ENCODE measurements around the gene PPWD1. TPM values are rescaled to one million over a fixed set of nuclear protein-coding genes. Genes with fewer than 3 reads are reported as not detected.

Gene PPWD1
- total RNA-seq, 1 experiment from 2014 or later, result 32.5 TPM

DNA sequence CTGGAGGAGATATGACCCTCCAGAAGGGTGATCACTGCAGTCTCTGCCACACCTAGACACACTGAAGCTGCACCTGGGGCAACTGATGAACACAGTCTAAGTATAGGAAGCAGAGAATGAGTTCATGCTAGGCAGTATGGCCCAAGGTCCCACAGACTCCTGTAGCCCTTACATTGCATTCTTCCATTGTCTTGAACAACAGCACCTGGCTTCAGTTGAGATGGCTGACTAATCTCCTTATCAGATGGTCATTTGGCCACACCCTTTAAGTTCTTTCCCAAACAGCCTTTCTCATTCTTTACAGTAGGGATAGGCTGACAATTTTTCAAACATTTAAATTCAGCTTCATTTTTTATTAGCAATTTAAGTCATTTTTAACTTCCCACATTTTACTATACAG lies 23.3 kb upstream of the PPWD1 start:
- Mint-ChIP-seq H3K4me3 (ENCODE audit: low read depth, unreplicated experiment) (no peak overlapping the region), H3K27ac (ENCODE audit: unreplicated experiment) (no peak overlapping the region), H3K27me3 (ENCODE audit: unreplicated experiment) (no peaks in the 10 kb centered on the region), H3K9me3 (ENCODE audit: low read depth, unreplicated experiment) (no peaks in the 10 kb centered on the region), H3K36me3 (ENCODE audit: insufficient read depth, unreplicated experiment) (peaks cover 12% of the 10 kb centered on the region), H3K4me1 (ENCODE audit: low read depth, unreplicated experiment) (peaks cover 10% of the 10 kb centered on the region)
- TF ChIP-seq, protein P1, sequence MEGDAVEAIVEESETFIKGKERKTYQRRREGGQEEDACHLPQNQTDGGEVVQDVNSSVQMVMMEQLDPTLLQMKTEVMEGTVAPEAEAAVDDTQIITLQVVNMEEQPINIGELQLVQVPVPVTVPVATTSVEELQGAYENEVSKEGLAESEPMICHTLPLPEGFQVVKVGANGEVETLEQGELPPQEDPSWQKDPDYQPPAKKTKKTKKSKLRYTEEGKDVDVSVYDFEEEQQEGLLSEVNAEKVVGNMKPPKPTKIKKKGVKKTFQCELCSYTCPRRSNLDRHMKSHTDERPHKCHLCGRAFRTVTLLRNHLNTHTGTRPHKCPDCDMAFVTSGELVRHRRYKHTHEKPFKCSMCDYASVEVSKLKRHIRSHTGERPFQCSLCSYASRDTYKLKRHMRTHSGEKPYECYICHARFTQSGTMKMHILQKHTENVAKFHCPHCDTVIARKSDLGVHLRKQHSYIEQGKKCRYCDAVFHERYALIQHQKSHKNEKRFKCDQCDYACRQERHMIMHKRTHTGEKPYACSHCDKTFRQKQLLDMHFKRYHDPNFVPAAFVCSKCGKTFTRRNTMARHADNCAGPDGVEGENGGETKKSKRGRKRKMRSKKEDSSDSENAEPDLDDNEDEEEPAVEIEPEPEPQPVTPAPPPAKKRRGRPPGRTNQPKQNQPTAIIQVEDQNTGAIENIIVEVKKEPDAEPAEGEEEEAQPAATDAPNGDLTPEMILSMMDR (IDR thresholded peaks at IDR 0.05; ENCODE audit: unreplicated experiment), result no peak
- BruUV-seq (replicated peaks), result no TSS peak
- CTCF ChIA-PET, result no interaction called here
- intact Hi-C loops (cut with micrococcal nuclease; ENCODE audit: unreplicated experiment), result no loop called here
- DNase-seq, result peak; percentile 5

DNA sequence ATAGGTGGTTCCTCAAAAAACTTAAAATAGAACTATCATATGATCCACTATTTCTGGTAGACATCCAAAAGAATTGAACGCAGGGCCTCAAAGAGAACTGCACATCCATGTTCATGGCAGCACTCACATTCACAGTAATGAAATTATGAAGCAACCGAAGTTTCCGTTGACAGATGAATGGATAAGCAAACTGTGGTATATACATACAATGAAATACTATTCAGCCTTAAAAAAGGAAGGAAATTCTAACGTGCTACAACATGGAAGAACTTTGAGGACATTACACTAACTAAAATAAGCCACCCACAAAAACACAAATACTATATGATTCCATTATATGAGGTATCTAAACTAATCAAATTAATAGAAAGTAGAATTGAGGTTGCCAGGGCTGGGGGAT lies 18.6 kb upstream of the PPWD1 start:
- no peak overlapping the region for H3K4me3 Mint-ChIP-seq (ENCODE audit: low read depth, unreplicated experiment)
- peaks cover 10% of the 10 kb centered on the region for H3K4me1 Mint-ChIP-seq (ENCODE audit: low read depth, unreplicated experiment)
- H3K27ac Mint-ChIP-seq (ENCODE audit: unreplicated experiment), result no peak overlapping the region
- TF ChIP-seq, protein P1 (IDR thresholded peaks at IDR 0.05; ENCODE audit: unreplicated experiment), result no peak
- no peaks in the 10 kb centered on the region for H3K9me3 Mint-ChIP-seq (ENCODE audit: low read depth, unreplicated experiment)
- H3K36me3 Mint-ChIP-seq (ENCODE audit: insufficient read depth, unreplicated experiment), result peaks cover 12% of the 10 kb centered on the region
- intact Hi-C loops (cut with micrococcal nuclease; ENCODE audit: unreplicated experiment), result no loop called here
- CTCF ChIA-PET, result no interaction called here
- no peak for DNase-seq
- no TSS peak for BruUV-seq (replicated peaks)
- no peaks in the 10 kb centered on the region for H3K27me3 Mint-ChIP-seq (ENCODE audit: unreplicated experiment)

DNA sequence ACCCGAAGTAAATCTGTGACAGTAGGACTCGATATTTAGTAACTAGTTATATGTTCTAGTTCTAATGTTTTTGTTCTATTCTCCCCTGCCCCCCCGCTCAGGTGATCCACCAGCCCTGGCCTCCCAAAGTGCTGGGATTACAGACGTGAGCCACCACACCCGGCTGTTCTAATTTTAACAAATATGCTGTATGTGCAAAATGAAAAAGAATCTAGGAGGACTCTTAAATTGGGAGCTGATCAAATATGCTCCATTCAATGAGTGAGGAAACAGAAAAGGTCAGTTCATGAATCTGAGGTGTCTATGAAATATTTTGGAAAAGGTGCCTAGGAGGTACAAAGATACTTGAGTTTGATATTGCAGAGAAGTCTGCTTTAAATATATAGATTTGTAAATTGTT lies 17.0 kb upstream of the PPWD1 start:
- Mint-ChIP-seq H3K4me1 (ENCODE audit: low read depth, unreplicated experiment) (peaks cover 1% of the 10 kb centered on the region), H3K27me3 (ENCODE audit: unreplicated experiment) (no peaks in the 10 kb centered on the region), H3K9me3 (ENCODE audit: low read depth, unreplicated experiment) (no peaks in the 10 kb centered on the region), H3K27ac (ENCODE audit: unreplicated experiment) (no peak overlapping the region), H3K4me3 (ENCODE audit: low read depth, unreplicated experiment) (no peak overlapping the region), H3K36me3 (ENCODE audit: insufficient read depth, unreplicated experiment) (peaks cover 10% of the 10 kb centered on the region)
- intact Hi-C loops (cut with micrococcal nuclease; ENCODE audit: unreplicated experiment), result no loop called here
- no peak for DNase-seq
- BruUV-seq (replicated peaks), result no TSS peak
- TF ChIP-seq, protein P1 (IDR thresholded peaks at IDR 0.05; ENCODE audit: unreplicated experiment), result no peak
- CTCF ChIA-PET, result no interaction called here

DNA sequence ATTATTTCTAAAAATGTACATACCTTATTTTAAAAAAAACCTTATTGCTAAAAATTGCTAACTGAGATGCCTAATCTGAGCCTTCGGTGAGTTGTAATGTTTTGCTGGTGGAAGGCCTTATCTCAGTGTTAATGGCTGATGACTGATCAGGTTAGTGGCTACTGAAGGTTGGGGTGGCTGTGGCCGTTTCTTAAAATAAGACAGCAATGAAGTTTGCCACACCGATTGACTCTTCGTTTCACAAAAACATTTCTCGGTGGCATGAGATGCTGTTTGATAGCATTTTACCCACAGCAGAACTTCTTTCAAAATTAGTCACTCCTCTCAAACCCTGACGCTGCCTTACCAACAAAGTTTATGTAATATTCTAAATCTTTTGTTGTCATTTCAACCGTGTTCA lies 14.8 kb upstream of the PPWD1 start:
- TF ChIP-seq, protein P1 (IDR thresholded peaks at IDR 0.05; ENCODE audit: unreplicated experiment), result no peak
- Mint-ChIP-seq H3K27ac (ENCODE audit: unreplicated experiment) (no peak overlapping the region), H3K36me3 (ENCODE audit: insufficient read depth, unreplicated experiment) (peaks cover 4% of the 10 kb centered on the region), H3K4me3 (ENCODE audit: low read depth, unreplicated experiment) (no peak overlapping the region), H3K27me3 (ENCODE audit: unreplicated experiment) (no peaks in the 10 kb centered on the region), H3K9me3 (ENCODE audit: low read depth, unreplicated experiment) (no peaks in the 10 kb centered on the region), H3K4me1 (ENCODE audit: low read depth, unreplicated experiment) (no peaks in the 10 kb centered on the region)
- intact Hi-C loops (cut with micrococcal nuclease; ENCODE audit: unreplicated experiment), result no loop called here
- BruUV-seq (replicated peaks), result no TSS peak
- DNase-seq, result no peak
- CTCF ChIA-PET, result no interaction called here

DNA sequence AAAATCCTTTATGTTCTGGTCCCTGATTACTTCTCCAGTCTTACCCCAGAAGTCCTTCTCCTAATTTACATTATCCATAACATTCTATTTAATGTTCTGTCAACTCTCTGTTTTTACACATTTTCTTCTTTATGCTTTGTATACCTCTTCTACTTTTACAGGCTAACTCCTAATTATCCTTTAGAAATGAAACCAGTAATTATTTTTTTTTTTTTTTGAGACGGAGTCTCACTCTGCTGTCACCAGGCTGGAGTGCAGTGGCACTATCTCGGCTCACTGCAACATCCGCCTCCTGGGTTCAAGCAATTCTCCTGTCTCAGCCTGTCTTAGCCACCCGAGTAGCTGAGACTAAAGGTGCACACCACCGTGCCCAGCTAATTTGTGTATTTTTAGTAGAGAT lies 9.2 kb upstream of the PPWD1 start:
- intact Hi-C loops (cut with micrococcal nuclease; ENCODE audit: unreplicated experiment), result no loop called here
- Mint-ChIP-seq H3K4me3 (ENCODE audit: low read depth, unreplicated experiment) (no peak overlapping the region), H3K4me1 (ENCODE audit: low read depth, unreplicated experiment) (no peaks in the 10 kb centered on the region), H3K9me3 (ENCODE audit: low read depth, unreplicated experiment) (no peaks in the 10 kb centered on the region), H3K27ac (ENCODE audit: unreplicated experiment) (no peak overlapping the region), H3K36me3 (ENCODE audit: insufficient read depth, unreplicated experiment) (peaks cover 4% of the 10 kb centered on the region), H3K27me3 (ENCODE audit: unreplicated experiment) (no peaks in the 10 kb centered on the region)
- BruUV-seq (replicated peaks), result no TSS peak
- DNase-seq, result no peak
- TF ChIP-seq, protein P1 (IDR thresholded peaks at IDR 0.05; ENCODE audit: unreplicated experiment), result no peak
- CTCF ChIA-PET, result no interaction called here
